HL-60 (cell line): Measurements from ENCODE around the gene IQSEC3.

Experiments
- DNase-seq, 2 experiments: peaks; one replicate each; pipeline ENCODE4 v3.0.0-alpha.2; 2010 to 2020; ENCODE audit warnings: low read depth in 1 of 2, low spot score in 1 of 2
- H3K27ac ChIP-seq: fragments of 250-450 bp; sonication (Bioruptor Pico); replicated peaks from 2 replicates; pipeline ENCODE4 v1.5.1; 2020; ENCODE audit warnings: mild to moderate bottlenecking, moderate library complexity
- H3K27me3 ChIP-seq: fragments of 250-450 bp; sonication (Bioruptor Pico); 2 replicates; pipeline ENCODE4 v1.5.1; 2021; ENCODE audit warnings: mild to moderate bottlenecking, moderate library complexity; ENCODE audit not compliant: insufficient read depth, poor library complexity, severe bottlenecking
- H3K4me3 ChIP-seq: replicated peaks from 2 replicates; pipeline ENCODE4 v1.5.1; 2011; ENCODE audit warnings: mild to moderate bottlenecking, control low read depth, low read length; ENCODE audit not compliant: insufficient read depth
- CTCF ChIP-seq: IDR thresholded peaks from one replicate; pipeline ENCODE4 v1.5.1; 2011; ENCODE audit warnings: low read length, control low read depth, inconsistent platforms; ENCODE audit not compliant: insufficient read depth
- GABPA ChIP-seq: IDR thresholded peaks from 2 replicates; pipeline ENCODE4 v1.6.1; 2012; ENCODE audit warnings: low read depth
- POLR2AphosphoS5 ChIP-seq: IDR thresholded peaks from 2 replicates; pipeline ENCODE4 v1.6.1; 2012; ENCODE audit warnings: low read depth
- REST ChIP-seq: IDR thresholded peaks from 2 replicates; pipeline ENCODE4 v1.6.1; 2012; ENCODE audit warnings: low read depth; ENCODE audit not compliant: insufficient replicate concordance
- SPI1 ChIP-seq: IDR thresholded peaks from 2 replicates; pipeline ENCODE4 v1.6.1; 2012; ENCODE audit warnings: low read depth, mild to moderate bottlenecking, borderline replicate concordance

The IQSEC3 gene

GRCh38 chr12:115960-116915, 49.7 kb downstream of the IQSEC3 start:
- Histone ChIP-seq H3K27ac (no peak overlapping the region), H3K4me3 (no peak overlapping the region), H3K27me3 (peaks cover 2% of the 10 kb centered on the region)
- TF ChIP-seq REST (no peak), SPI1 (no peak), POLR2AphosphoS5 (no peak), GABPA (no peak), CTCF (no peak)
- no peak for DNase-seq

- H3K27ac ChIP-seq: no peak overlapping the region
- TF ChIP-seq CTCF: no peak
- TF ChIP-seq REST: no peak
- no peak for TF ChIP-seq GABPA
- TF ChIP-seq SPI1: no peak
- no peak for TF ChIP-seq POLR2AphosphoS5
- no peak overlapping the region for H3K4me3 ChIP-seq
- H3K27me3 ChIP-seq: peaks cover 2% of the 10 kb centered on the region
- no peak for DNase-seq
Measured at GRCh38 chr12:117311-117710, 50.7 kb downstream of the IQSEC3 start.

- no peak for DNase-seq
- TF ChIP-seq POLR2AphosphoS5: no peak
- TF ChIP-seq CTCF: no peak
- no peak for TF ChIP-seq SPI1
- no peak for TF ChIP-seq GABPA
- no peak for TF ChIP-seq REST
- no peak overlapping the region for H3K27ac ChIP-seq
- peaks cover 2% of the 10 kb centered on the region for H3K27me3 ChIP-seq
- no peak overlapping the region for H3K4me3 ChIP-seq
Measured at GRCh38 chr12:117816-118345, 51.3 kb downstream of the IQSEC3 start.
